Stromal cell of bone marrow (primary cell): Measurements from ENCODE around the gene TMEM95.

Experiments
- DNase-seq: peaks from one replicate; pipeline ENCODE4 v3.0.0-alpha.2; 2012; ENCODE audit warnings: low read depth

The TMEM95 gene

GRCh38 chr17:7404737-7405349 lies 49.9 kb downstream of the TMEM95 start:
- DNase-seq = no peak

GRCh38 chr17:7405350-7406234 lies 50.6 kb downstream of the TMEM95 start:
- DNase-seq = no peak

- DNase-seq = no peak
Observed at GRCh38 chr17:7406235-7406825, 51.4 kb downstream of the TMEM95 start.
